SK-N-SH treated with all-trans-retinoic acid at 6 μM for 48 hours (cell line): ENCODE results near the gene MRC1.

Experiments
- ATAC-seq: fragments of 200-7000 bp; cut with Tn5 transposase; 3 replicates; pipeline ENCODE4 v1.9.1; 2020; ENCODE audit warnings: mild to moderate bottlenecking, moderate library complexity
- ARNTL ChIP-seq: fragments of 450-650 bp; formaldehyde crosslinking; IDR thresholded peaks from 2 replicates; pipeline ENCODE4 v1.5.0; 2020; ENCODE audit warnings: low read depth, mild to moderate bottlenecking, moderate library complexity, borderline replicate concordance
- BACH2 ChIP-seq: fragments of 250-450 bp; sonication (Bioruptor Pico); IDR thresholded peaks from 2 replicates; pipeline ENCODE4 v1.9.0; 2021; ENCODE audit warnings: mild to moderate bottlenecking, borderline replicate concordance
- CREB5 ChIP-seq: fragments of 250-450 bp; sonication (Bioruptor Pico); IDR thresholded peaks from 2 replicates; pipeline ENCODE4 v1.5.1; 2020; ENCODE audit warnings: low read depth, mild to moderate bottlenecking, moderate library complexity
- ESRRG ChIP-seq: fragments of 250-450 bp; sonication (Bioruptor Pico); IDR thresholded peaks from 2 replicates; pipeline ENCODE4 v1.6.1; 2021; ENCODE audit warnings: mild to moderate bottlenecking
- GLIS3 ChIP-seq: fragments of 250-450 bp; sonication (Bioruptor Pico); IDR thresholded peaks from 2 replicates; pipeline ENCODE4 v1.5.0; 2020; ENCODE audit warnings: mild to moderate bottlenecking, moderate library complexity
- ISL1 ChIP-seq: fragments of 250-450 bp; sonication (Bioruptor Pico); IDR thresholded peaks from 2 replicates; pipeline ENCODE4 v2.1.2; 2022; ENCODE audit warnings: mild to moderate bottlenecking, moderate library complexity
- PATZ1 ChIP-seq: fragments of 250-450 bp; sonication (Bioruptor Pico); IDR thresholded peaks from 2 replicates; pipeline ENCODE4 v1.8.0; 2020; ENCODE audit warnings: mild to moderate bottlenecking, moderate library complexity, borderline replicate concordance
- POU6F1 ChIP-seq: fragments of 250-450 bp; sonication (Bioruptor Pico); IDR thresholded peaks from 2 replicates; pipeline ENCODE4 v1.8.0; 2021; ENCODE audit warnings: low read depth, mild to moderate bottlenecking, moderate library complexity, borderline replicate concordance
- PPARA ChIP-seq: fragments of 250-450 bp; sonication (Bioruptor Pico); IDR thresholded peaks from 2 replicates; pipeline ENCODE4 v1.5.0; 2020; ENCODE audit warnings: mild to moderate bottlenecking, borderline replicate concordance
- RARB ChIP-seq: fragments of 250-450 bp; sonication (Bioruptor Pico); IDR thresholded peaks from 2 replicates; pipeline ENCODE4 v1.8.0; 2021; ENCODE audit warnings: mild to moderate bottlenecking, moderate library complexity
- TCF4 ChIP-seq: fragments of 250-450 bp; sonication (Bioruptor Pico); IDR thresholded peaks from 2 replicates; pipeline ENCODE4 v1.8.0; 2021; ENCODE audit warnings: mild to moderate bottlenecking, moderate library complexity, borderline replicate concordance
- TOX ChIP-seq: fragments of 250-450 bp; sonication (Bioruptor Pico); IDR thresholded peaks from 2 replicates; pipeline ENCODE4 v1.8.0; 2021; ENCODE audit warnings: mild to moderate bottlenecking, moderate library complexity, borderline replicate concordance
- ZC3H10 ChIP-seq: fragments of 250-450 bp; sonication (Bioruptor Pico); IDR thresholded peaks from 2 replicates; pipeline ENCODE4 v1.5.1; 2021; ENCODE audit warnings: mild to moderate bottlenecking, moderate library complexity
- ZFP3 ChIP-seq: fragments of 250-450 bp; sonication (Bioruptor Pico); IDR thresholded peaks from 2 replicates; pipeline ENCODE4 v1.5.0; 2020; ENCODE audit warnings: mild to moderate bottlenecking, moderate library complexity
- ZFP30 ChIP-seq: fragments of 450-650 bp; formaldehyde crosslinking; IDR thresholded peaks from 2 replicates; pipeline ENCODE4 v1.5.0; 2022; ENCODE audit warnings: mild to moderate bottlenecking, moderate library complexity
- ZNF565 ChIP-seq: fragments of 450-650 bp; formaldehyde crosslinking; conservative IDR thresholded peaks from 2 replicates; pipeline ENCODE4 v1.5.0; 2020; ENCODE audit warnings: low read depth, mild to moderate bottlenecking, moderate library complexity
- ZNF70 ChIP-seq: fragments of 450-650 bp; formaldehyde crosslinking; IDR thresholded peaks from 2 replicates; pipeline ENCODE4 v1.5.0; 2020; ENCODE audit warnings: mild to moderate bottlenecking, moderate library complexity
- ZNF8 ChIP-seq: fragments of 450-650 bp; formaldehyde crosslinking; IDR thresholded peaks from 2 replicates; pipeline ENCODE4 v1.5.0; 2020; ENCODE audit warnings: mild to moderate bottlenecking, moderate library complexity
- TF ChIP-seq, protein P1 (sequence below): fragments of 250-450 bp; sonication (Bioruptor Pico); IDR thresholded peaks from 2 replicates; pipeline ENCODE4 v1.5.0; 2020; ENCODE audit warnings: mild to moderate bottlenecking, moderate library complexity

The MRC1 gene

GRCh38 chr10:17795083-17795482 lies 14.1 kb upstream of the MRC1 start:
- no peak for ATAC-seq

DNA sequence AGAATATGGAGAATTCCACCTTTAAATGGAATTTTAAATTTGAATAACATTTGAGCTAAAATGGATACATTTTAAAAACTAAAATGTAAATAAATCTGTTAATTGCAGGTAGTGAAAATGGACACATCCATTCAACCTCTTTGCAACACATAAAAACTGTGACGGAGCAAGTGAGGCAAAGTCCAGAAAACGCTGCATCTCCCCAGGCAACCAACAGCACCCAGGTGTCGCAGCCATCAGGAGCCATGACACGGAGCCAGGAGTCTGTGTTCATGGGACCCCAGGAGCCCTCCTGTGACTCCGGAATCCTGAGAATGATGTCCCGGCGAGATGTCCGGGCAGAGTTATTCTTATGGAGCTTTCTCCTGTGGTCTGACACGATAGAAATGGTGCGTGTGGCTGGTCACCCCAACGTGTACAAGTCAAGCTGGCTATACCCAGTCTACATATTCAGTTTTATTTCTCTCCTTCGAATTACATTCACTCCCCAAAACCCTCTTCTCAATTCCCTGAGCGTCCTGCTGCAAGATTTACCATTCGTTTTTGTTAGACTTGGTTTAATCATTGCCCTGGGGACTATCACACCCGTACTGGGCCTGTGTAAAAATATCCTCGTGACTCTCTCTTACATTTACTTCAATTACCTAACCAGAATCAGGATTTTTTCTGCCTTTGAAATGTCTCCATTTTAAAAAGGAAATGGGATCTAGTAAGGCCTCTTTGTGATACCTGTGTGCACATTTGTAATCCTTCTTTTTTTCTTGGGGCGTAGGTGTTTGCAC lies 13.1 kb upstream of the MRC1 start:
- ATAC-seq = no peak
- TF ChIP-seq ESRRG = no peak
- TF ChIP-seq ISL1 (CRISPR knock-in tag) = no peak
- TF ChIP-seq ZC3H10 (CRISPR knock-in tag) = no peak
- TF ChIP-seq POU6F1 = no peak
- TF ChIP-seq RARB (CRISPR knock-in tag) = no peak
- TF ChIP-seq, protein P1, sequence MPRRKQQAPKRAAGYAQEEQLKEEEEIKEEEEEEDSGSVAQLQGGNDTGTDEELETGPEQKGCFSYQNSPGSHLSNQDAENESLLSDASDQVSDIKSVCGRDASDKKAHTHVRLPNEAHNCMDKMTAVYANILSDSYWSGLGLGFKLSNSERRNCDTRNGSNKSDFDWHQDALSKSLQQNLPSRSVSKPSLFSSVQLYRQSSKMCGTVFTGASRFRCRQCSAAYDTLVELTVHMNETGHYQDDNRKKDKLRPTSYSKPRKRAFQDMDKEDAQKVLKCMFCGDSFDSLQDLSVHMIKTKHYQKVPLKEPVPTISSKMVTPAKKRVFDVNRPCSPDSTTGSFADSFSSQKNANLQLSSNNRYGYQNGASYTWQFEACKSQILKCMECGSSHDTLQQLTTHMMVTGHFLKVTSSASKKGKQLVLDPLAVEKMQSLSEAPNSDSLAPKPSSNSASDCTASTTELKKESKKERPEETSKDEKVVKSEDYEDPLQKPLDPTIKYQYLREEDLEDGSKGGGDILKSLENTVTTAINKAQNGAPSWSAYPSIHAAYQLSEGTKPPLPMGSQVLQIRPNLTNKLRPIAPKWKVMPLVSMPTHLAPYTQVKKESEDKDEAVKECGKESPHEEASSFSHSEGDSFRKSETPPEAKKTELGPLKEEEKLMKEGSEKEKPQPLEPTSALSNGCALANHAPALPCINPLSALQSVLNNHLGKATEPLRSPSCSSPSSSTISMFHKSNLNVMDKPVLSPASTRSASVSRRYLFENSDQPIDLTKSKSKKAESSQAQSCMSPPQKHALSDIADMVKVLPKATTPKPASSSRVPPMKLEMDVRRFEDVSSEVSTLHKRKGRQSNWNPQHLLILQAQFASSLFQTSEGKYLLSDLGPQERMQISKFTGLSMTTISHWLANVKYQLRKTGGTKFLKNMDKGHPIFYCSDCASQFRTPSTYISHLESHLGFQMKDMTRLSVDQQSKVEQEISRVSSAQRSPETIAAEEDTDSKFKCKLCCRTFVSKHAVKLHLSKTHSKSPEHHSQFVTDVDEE (CRISPR knock-in tag) = no peak
- no peak for TF ChIP-seq TCF4 (CRISPR knock-in tag)
- no peak for TF ChIP-seq ZNF8 (CRISPR knock-in tag)
- TF ChIP-seq PPARA (CRISPR knock-in tag) = no peak
- no peak for TF ChIP-seq ZFP30 (CRISPR knock-in tag)
- no peak for TF ChIP-seq CREB5 (CRISPR knock-in tag)

More at GRCh38 chr10:17795083-17795482, 14.1 kb upstream of the MRC1 start:
- TF ChIP-seq ZFP30 (CRISPR knock-in tag) (no peak), RARB (CRISPR knock-in tag) (no peak), ZNF8 (CRISPR knock-in tag) (no peak), PATZ1 (CRISPR knock-in tag) (no peak), POU6F1 (no peak), TOX (CRISPR knock-in tag) (no peak), ZNF70 (no peak), ISL1 (CRISPR knock-in tag) (no peak), GLIS3 (CRISPR knock-in tag) (no peak), ZFP3 (CRISPR knock-in tag) (no peak), ZNF565 (CRISPR knock-in tag) (no peak)

GRCh38 chr10:17801507-17801906 lies 7.6 kb upstream of the MRC1 start:
- TF ChIP-seq ZC3H10 (CRISPR knock-in tag) = no peak
- TF ChIP-seq TOX (CRISPR knock-in tag) = no peak
- no peak for TF ChIP-seq ARNTL (CRISPR knock-in tag)
- TF ChIP-seq ZFP3 (CRISPR knock-in tag) = no peak
- no peak for TF ChIP-seq ISL1 (CRISPR knock-in tag)
- TF ChIP-seq POU6F1 = no peak
- TF ChIP-seq BACH2 (CRISPR knock-in tag) = no peak
- TF ChIP-seq PPARA (CRISPR knock-in tag) = no peak
- ATAC-seq = no peak
